Measurements from ENCODE around the gene TRPC5OS.

- TF ChIP-seq, protein P1, sequence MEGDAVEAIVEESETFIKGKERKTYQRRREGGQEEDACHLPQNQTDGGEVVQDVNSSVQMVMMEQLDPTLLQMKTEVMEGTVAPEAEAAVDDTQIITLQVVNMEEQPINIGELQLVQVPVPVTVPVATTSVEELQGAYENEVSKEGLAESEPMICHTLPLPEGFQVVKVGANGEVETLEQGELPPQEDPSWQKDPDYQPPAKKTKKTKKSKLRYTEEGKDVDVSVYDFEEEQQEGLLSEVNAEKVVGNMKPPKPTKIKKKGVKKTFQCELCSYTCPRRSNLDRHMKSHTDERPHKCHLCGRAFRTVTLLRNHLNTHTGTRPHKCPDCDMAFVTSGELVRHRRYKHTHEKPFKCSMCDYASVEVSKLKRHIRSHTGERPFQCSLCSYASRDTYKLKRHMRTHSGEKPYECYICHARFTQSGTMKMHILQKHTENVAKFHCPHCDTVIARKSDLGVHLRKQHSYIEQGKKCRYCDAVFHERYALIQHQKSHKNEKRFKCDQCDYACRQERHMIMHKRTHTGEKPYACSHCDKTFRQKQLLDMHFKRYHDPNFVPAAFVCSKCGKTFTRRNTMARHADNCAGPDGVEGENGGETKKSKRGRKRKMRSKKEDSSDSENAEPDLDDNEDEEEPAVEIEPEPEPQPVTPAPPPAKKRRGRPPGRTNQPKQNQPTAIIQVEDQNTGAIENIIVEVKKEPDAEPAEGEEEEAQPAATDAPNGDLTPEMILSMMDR (IDR thresholded peaks at IDR 0.05) = no peak
- TF ChIP-seq EP300 (IDR thresholded peaks at IDR 0.05) = no peak
- TF ChIP-seq POLR2A (IDR thresholded peaks at IDR 0.05) = no peak
These were observed 1.7 kb downstream of the TRPC5OS start for GRCh38 chrX:111877681-111878080.

All from sigmoid colon (tissue), 4 donors.